Trophoblast cell (in vitro differentiated cells and primary cell): ENCODE data around the gene OR13C3.

Source experiments
- DNase-seq, 2 donors: peaks; one replicate each; pipeline ENCODE4 v3.0.0-alpha.2; 2016
- H2AFZ ChIP-seq: 2 replicates; pipeline ENCODE4 v1.6.1; 2013; ENCODE audit warnings: low read length, moderate library complexity, mild to moderate bottlenecking; ENCODE audit not compliant: insufficient read depth, poor library complexity
- H2AK5ac ChIP-seq: 2 replicates; pipeline ENCODE4 v1.6.1; 2013; ENCODE audit warnings: mild to moderate bottlenecking, low read length
- H2BK120ac ChIP-seq: 2 replicates; pipeline ENCODE4 v1.6.1; 2013; ENCODE audit warnings: low read length, mild to moderate bottlenecking, moderate library complexity; ENCODE audit not compliant: insufficient read depth, poor library complexity
- H2BK12ac ChIP-seq: 2 replicates; pipeline ENCODE4 v1.6.1; 2013; ENCODE audit warnings: mild to moderate bottlenecking, low read length, moderate library complexity
- H2BK5ac ChIP-seq: 2 replicates; pipeline ENCODE4 v1.6.1; 2013; ENCODE audit warnings: low read length, low read depth, moderate library complexity, mild to moderate bottlenecking; ENCODE audit not compliant: poor library complexity
- H3K14ac ChIP-seq: 2 replicates; pipeline ENCODE4 v1.6.1; 2013; ENCODE audit warnings: mild to moderate bottlenecking, low read length
- H3K18ac ChIP-seq: 2 replicates; pipeline ENCODE4 v1.6.1; 2013; ENCODE audit warnings: mild to moderate bottlenecking, low read length
- H3K23ac ChIP-seq: 2 replicates; pipeline ENCODE4 v1.6.1; 2013; ENCODE audit warnings: low read length
- H3K27ac ChIP-seq: 2 replicates; pipeline ENCODE4 v1.5.1; 2013; ENCODE audit warnings: low read depth, mild to moderate bottlenecking, inconsistent platforms, low read length, moderate library complexity
- H3K27me3 ChIP-seq: 2 replicates; pipeline ENCODE4 v1.6.1; 2013; ENCODE audit warnings: inconsistent platforms, mild to moderate bottlenecking, low read length, moderate library complexity; ENCODE audit not compliant: insufficient read depth
- H3K36me3 ChIP-seq, 2 experiments: 1 replicate in 1 of 2; 2 replicates in 1 of 2; pipeline ENCODE4 v1.6.1; 2013; ENCODE audit warnings: low read length in 2 of 2, mild to moderate bottlenecking in 2 of 2, moderate library complexity in 1 of 2; ENCODE audit not compliant: insufficient read depth in 2 of 2, control insufficient read depth in 1 of 2
- H3K4ac ChIP-seq: 2 replicates; pipeline ENCODE4 v1.6.1; 2013; ENCODE audit warnings: low read depth, mild to moderate bottlenecking, low read length, moderate library complexity
- H3K4me1 ChIP-seq, 2 experiments: 1 replicate in 1 of 2; 2 replicates in 1 of 2; pipeline ENCODE4 v1.6.1; 2013; ENCODE audit warnings: low read length in 2 of 2, mild to moderate bottlenecking in 2 of 2, moderate library complexity in 1 of 2; ENCODE audit not compliant: insufficient read depth in 2 of 2, control insufficient read depth in 1 of 2
- H3K4me2 ChIP-seq: 2 replicates; pipeline ENCODE4 v1.6.1; 2013; ENCODE audit warnings: inconsistent platforms, mild to moderate bottlenecking, low read length, moderate library complexity
- H3K4me3 ChIP-seq: 2 replicates; pipeline ENCODE4 v1.5.1; 2013; ENCODE audit warnings: mild to moderate bottlenecking, low read depth, low read length, inconsistent platforms
- H3K79me1 ChIP-seq: one replicate; pipeline ENCODE4 v1.6.1; 2013; ENCODE audit warnings: low read length
- H3K79me2 ChIP-seq: 2 replicates; pipeline ENCODE4 v1.6.1; 2013; ENCODE audit warnings: low read length, mild to moderate bottlenecking; ENCODE audit not compliant: control insufficient read depth, insufficient read depth, poor library complexity
- H3K9ac ChIP-seq: 2 replicates; pipeline ENCODE4 v1.6.1; 2013; ENCODE audit warnings: mild to moderate bottlenecking, low read length
- H3K9me3 ChIP-seq: 2 replicates; pipeline ENCODE4 v1.6.1; 2013; ENCODE audit warnings: low read depth, mild to moderate bottlenecking, control low read depth, inconsistent platforms, low read length; ENCODE audit not compliant: insufficient read depth
- H4K12ac ChIP-seq: 2 replicates; pipeline ENCODE4 v1.6.1; 2013; ENCODE audit warnings: low read depth, mild to moderate bottlenecking, low read length, moderate library complexity
- H4K8ac ChIP-seq: 2 replicates; pipeline ENCODE4 v1.6.1; 2013; ENCODE audit warnings: low read depth, mild to moderate bottlenecking, low read length, moderate library complexity
- H4K91ac ChIP-seq: one replicate; pipeline ENCODE4 v1.6.1; 2013; ENCODE audit warnings: low read depth, mild to moderate bottlenecking, low read length, moderate library complexity
- WGBS: extraction: QIAGEN DNeasy Blood & Tissue Kit; methylation state at CpG from one replicate; pipeline ENCODE4 v1.1.7; 2013; ENCODE audit warnings: missing lambda C conversion rate; ENCODE audit not compliant: insufficient read length, insufficient coverage; ENCODE audit errors: extremely low coverage; 5-methylcytosine and 5-hydroxymethylcytosine counted together

The OR13C3 gene

GRCh38 chr9:104503963-104504362 lies 32.7 kb downstream of the OR13C3 start, which contains the start of gene OR13F1:
Gene OR13F1, plus strand, starts transcription at chr9:104504263. Its CDS starts 0 bp downstream, at chr9:104504263.
- Histone ChIP-seq H3K79me1 (no peaks in the 10 kb centered on the region), H3K4me3 (no peak within 1 kb of the TSS), H3K4me1 (no peaks in the 10 kb centered on the region), H2BK12ac (no peak within 1 kb of the TSS), H3K4me2 (no peak within 1 kb of the TSS), H3K23ac (no peak within 1 kb of the TSS), H3K36me3 (no peaks in the 10 kb centered on the region), H3K27ac (no peak within 1 kb of the TSS), H2AFZ (no peak within 1 kb of the TSS), H3K9ac (no peak within 1 kb of the TSS), H4K91ac (no peak within 1 kb of the TSS), H2BK120ac (no peak within 1 kb of the TSS), H3K14ac (no peak within 1 kb of the TSS), H3K9me3 (no peaks in the 10 kb centered on the region), H3K27me3 (no peaks in the 10 kb centered on the region), H2AK5ac (no peak within 1 kb of the TSS), H3K79me2 (no peaks in the 10 kb centered on the region), H4K8ac (no peak within 1 kb of the TSS), H3K18ac (no peak within 1 kb of the TSS), H2BK5ac (no peak within 1 kb of the TSS), H3K4ac (no peak within 1 kb of the TSS), H4K12ac (no peak within 1 kb of the TSS)
- WGBS: no CpG with 5 or more reads among the region's 5 CpGs
- no peak for DNase-seq

DNA sequence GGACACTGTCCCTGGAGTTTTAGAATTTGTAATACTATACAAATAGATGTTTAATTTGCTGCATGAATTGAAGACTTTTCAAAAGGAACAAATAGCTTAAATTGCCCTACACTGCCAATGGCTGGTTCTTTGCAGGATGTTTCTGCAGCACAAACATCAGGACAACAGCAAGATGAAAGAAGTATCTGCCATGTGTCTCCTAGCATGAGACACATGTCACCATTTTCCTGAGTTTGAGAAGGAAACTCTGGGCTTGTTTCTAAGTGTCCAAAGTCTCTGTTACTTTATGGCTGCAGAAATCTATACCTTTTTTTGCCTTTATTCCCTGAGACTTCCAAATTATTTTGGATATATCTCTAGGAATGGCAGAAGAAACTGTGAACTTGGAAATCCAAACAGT lies 33.2 kb downstream of the OR13C3 start:
- Histone ChIP-seq H2BK120ac (no peak overlapping the region), H3K9me3 (no peaks in the 10 kb centered on the region), H3K4me1 (no peaks in the 10 kb centered on the region), H4K12ac (no peak overlapping the region), H2BK5ac (no peak overlapping the region), H3K27me3 (no peaks in the 10 kb centered on the region), H2AFZ (no peak overlapping the region), H3K18ac (no peak overlapping the region), H3K79me2 (no peaks in the 10 kb centered on the region), H3K23ac (no peak overlapping the region), H3K27ac (no peak overlapping the region), H3K14ac (no peak overlapping the region), H3K4me2 (no peak overlapping the region), H4K91ac (no peak overlapping the region), H2BK12ac (no peak overlapping the region), H4K8ac (no peak overlapping the region), H3K4me3 (no peak overlapping the region), H3K4ac (no peak overlapping the region), H3K79me1 (no peaks in the 10 kb centered on the region), H2AK5ac (no peak overlapping the region), H3K36me3 (no peaks in the 10 kb centered on the region), H3K9ac (no peak overlapping the region)
- no peak for DNase-seq

GRCh38 chr9:104494808-104495207 lies 41.8 kb downstream of the OR13C3 start:
- Histone ChIP-seq H3K4ac (no peak overlapping the region), H3K4me2 (no peak overlapping the region), H3K14ac (no peak overlapping the region), H4K12ac (no peak overlapping the region), H2AFZ (no peak overlapping the region), H4K8ac (no peak overlapping the region), H3K4me3 (no peak overlapping the region), H3K4me1 (no peaks in the 10 kb centered on the region), H2AK5ac (no peak overlapping the region), H3K79me2 (no peaks in the 10 kb centered on the region), H3K9ac (no peak overlapping the region), H2BK12ac (no peak overlapping the region), H3K27me3 (no peaks in the 10 kb centered on the region), H3K23ac (no peak overlapping the region), H3K79me1 (no peaks in the 10 kb centered on the region), H3K9me3 (no peaks in the 10 kb centered on the region), H2BK5ac (no peak overlapping the region), H4K91ac (no peak overlapping the region), H3K27ac (no peak overlapping the region), H3K36me3 (no peaks in the 10 kb centered on the region), H3K18ac (no peak overlapping the region), H2BK120ac (no peak overlapping the region)
- DNase-seq: peak in 1 of 2 donors; percentile 4
- WGBS: no CpG with 5 or more reads among the region's 3 CpGs
